Right lobe of liver (tissue), 4 donors: Measurements from ENCODE around the gene G0S2.

Source experiments
- POLR2A ChIP-seq: fragments of 450-650 bp; IDR thresholded peaks from one replicate; pipeline ENCODE4 v1.6.1; 2017; ENCODE audit warnings: antibody characterized with exemption, mild to moderate bottlenecking
- TF ChIP-seq, protein P1 (sequence below), 4 donors: fragments of 200-600 bp in 3 of 4; fragments of 450-650 bp in 1 of 4; IDR thresholded peaks; one replicate each; pipeline versions ENCODE4 v1.5.1 to v1.8.0; 2016 to 2022; ENCODE audit warnings: antibody characterized with exemption in 4 of 4, mild to moderate bottlenecking in 2 of 4
- donor health status: DM: no; HTN: no; CAD: no.
- donor health status: DM: no; HTN: no; CAD: no.
- donor health status: DM: no; HTN: yes; CAD: no.

DNA sequence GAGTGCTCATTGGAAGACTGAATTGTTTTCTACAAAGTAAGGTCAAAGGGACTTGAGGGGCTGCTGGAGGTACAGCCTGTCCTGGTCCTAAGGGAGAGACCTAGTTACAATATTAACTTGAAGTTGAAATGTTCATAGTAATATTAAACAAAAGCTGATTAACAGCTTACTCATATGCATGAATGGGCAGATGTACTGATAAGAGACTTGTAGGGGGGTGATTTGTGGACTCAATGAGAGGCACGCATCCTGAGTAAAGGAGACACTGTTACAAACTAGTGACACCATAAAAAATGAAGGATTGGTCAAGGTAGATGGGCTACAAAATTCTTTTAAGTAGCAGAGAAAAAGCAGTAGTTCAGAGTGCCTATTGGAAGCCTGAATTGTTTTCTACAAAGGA lies 32.1 kb downstream of the G0S2 start:
- TF ChIP-seq POLR2A, result no peak
- TF ChIP-seq, protein P1, sequence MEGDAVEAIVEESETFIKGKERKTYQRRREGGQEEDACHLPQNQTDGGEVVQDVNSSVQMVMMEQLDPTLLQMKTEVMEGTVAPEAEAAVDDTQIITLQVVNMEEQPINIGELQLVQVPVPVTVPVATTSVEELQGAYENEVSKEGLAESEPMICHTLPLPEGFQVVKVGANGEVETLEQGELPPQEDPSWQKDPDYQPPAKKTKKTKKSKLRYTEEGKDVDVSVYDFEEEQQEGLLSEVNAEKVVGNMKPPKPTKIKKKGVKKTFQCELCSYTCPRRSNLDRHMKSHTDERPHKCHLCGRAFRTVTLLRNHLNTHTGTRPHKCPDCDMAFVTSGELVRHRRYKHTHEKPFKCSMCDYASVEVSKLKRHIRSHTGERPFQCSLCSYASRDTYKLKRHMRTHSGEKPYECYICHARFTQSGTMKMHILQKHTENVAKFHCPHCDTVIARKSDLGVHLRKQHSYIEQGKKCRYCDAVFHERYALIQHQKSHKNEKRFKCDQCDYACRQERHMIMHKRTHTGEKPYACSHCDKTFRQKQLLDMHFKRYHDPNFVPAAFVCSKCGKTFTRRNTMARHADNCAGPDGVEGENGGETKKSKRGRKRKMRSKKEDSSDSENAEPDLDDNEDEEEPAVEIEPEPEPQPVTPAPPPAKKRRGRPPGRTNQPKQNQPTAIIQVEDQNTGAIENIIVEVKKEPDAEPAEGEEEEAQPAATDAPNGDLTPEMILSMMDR (IDR thresholded peaks at IDR 0.05), result no peak
